Measurements from ENCODE around the gene CCSER2.
"Not testable (repeated sequence)": the region's sequence is repeated elsewhere in the genome, so short reads cannot be mapped to it uniquely, and the experiment has no call there.

The CCSER2 gene

DNA sequence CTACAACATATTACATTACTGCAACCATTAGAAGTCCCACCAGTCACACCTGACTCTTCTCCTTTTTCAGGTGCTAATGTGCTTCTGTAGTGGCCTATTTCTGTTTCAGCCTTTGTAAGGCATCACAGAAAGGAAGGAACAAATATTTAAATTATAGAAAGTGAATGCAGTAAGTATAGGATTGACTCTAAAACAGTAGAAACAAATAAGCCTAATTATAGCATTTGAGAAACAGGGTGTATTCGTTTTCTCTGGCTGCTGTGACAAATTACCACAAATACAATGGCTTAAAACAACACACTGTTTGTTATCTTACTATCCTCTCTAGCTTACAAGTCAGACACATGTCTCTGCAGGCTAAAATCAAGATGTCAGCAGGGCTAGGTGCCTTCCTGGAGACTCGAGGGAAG, 69.4 kb downstream of the CCSER2 start:
- DNase-seq, result no peak

GRCh38 chr10:84398696-84399095, 70.3 kb downstream of the CCSER2 start:
- DNase-seq, result no peak

- DNase-seq, result no peak
Observed at GRCh38 chr10:84401854-84402611, 73.6 kb downstream of the CCSER2 start.

DNA sequence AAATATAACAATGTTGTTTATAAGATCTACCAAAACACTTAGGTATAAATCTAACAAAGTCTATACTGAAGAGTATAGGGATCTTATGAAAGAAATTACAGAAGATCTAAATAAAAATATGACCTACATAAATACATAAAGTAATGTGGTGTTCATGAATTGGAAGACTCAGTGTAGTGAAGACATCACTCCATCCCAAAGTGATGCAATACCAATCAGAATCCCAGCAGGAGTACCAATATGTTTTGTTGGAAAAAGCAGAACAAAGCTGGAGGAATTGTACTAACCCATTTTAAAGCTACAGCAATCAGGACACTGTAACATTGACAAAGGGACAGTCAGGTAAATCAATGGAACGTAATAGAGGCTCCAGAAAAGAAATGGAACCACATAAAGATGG, 76.4 kb downstream of the CCSER2 start:
- DNase-seq, result no peak

DNA sequence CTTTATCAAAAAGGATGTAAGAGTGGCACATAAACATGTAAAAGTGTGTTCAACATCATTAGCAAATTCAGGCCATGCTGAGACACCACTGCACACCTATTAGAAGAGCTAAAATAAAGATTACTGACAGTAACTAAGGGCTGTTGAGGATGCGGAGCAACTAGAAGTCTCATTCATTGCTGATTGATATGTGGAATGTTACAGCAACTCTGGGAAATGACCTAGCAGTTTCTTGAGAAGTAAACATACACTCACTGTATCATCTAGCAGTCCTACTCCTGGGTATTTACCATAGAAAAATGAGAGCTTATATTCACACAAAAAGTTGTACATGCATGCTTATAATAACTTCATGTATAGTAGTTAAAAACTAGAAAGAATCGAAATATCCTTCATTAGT, 77.3 kb downstream of the CCSER2 start:
- DNase-seq, result no peak

- no peak for DNase-seq
Observed at GRCh38 chr10:84406561-84406960, 78.2 kb downstream of the CCSER2 start.

GRCh38 chr10:84407388-84408049, 79.1 kb downstream of the CCSER2 start:
- DNase-seq, result no peak

- no peak for DNase-seq
Observed at GRCh38 chr10:84412482-84412881, 84.1 kb downstream of the CCSER2 start.

- DNase-seq, result not testable (repeated sequence)
Observed at GRCh38 chr10:84414110-84414509, 85.7 kb downstream of the CCSER2 start.

- DNase-seq, result no peak
Observed at GRCh38 chr10:84415539-84416244, 87.3 kb downstream of the CCSER2 start.

DNA sequence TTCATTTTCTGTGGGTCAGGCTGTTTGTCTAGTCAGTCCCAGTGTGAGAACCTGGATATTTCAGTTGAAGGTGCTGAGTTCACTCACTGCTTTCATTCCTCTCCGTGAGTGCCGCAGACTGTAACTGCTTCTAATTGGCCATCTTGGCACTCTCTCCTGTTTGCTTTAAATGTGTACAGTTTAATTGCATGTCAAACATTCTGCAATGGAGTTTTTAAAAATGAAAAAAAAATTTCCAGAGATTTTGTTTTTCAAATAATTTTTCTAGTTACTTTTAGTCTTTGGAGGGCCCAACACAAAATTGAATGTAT, 87.8 kb downstream of the CCSER2 start:
- no peak for DNase-seq

- DNase-seq, result no peak
Observed at GRCh38 chr10:84423719-84424118, 95.3 kb downstream of the CCSER2 start.

DNA sequence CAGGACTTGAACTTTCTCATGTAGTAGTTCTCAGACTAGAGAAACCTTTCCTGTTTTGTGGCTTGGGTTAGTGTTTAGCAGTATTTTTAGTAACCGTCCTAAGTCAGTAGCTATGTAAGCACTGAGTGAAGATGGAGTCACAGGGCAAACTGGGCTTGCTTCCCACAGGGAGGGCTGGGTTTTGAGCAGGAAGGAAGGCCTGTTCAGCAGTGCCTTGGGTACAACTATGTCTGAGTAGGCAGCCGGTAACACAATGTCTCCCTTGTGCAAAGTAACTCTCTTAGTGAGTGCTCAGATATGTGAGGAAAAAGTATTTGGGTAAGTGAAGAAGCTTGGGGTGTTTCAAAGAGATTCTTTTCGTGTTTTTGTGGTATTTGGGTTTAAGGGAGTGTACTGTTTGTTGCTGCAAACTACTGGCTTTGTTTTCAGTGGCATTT, 96.4 kb downstream of the CCSER2 start:
- DNase-seq, result peak in 1 of 2 donors; percentile 10

- DNase-seq, result no peak
Observed at GRCh38 chr10:84427903-84428650, 99.7 kb downstream of the CCSER2 start.

- DNase-seq, result no peak
Observed at GRCh38 chr10:84428711-84429110, 100.3 kb downstream of the CCSER2 start.

DNA sequence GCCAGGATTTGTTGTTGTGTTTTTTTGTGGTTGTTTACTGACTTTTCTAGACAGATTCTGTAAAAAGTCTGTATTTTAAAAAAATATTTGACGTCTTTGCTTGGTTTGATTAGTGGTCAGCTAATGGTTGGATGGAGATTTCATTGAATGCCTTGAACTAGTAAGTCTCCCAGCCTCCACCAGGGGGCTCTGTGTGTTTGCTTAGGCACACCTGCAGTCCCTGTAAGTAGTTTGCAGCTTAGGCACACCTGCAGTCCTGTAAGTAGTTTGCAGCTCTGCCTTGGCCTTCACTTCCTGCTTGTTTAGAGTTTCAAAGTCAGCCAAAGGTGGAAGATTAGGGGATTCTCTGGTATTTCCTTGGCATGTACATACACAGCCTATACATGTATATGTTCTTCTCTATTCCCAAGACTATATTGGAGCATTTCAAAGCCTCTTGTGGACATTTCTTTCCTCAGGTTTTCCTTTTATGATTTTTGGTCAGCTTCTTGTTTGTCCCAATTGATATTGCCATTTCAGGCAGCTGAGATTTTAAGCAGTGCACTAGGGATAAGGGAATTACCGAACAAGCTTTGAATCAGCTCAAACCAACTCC, 101.6 kb downstream of the CCSER2 start:
- DNase-seq, result peak; percentile 74 to 75

DNA sequence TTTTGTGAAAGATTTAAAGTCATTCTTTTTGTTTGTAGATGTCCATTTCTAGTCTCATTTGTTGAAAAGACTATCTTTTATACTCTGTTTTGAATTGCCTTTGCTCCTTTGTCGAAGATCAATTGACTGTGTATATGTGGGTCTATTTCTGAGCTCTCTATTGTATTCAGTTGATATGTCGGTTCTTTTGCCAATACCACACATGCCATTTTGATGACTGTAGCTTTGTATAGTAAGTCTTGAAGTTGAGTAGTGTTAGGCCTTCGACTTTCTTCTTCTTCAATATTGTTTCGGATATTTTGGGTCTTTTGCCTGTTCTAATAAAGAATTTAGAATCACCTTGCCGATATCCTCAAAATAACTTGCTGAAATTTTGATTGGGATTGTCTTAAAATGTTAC, 104.5 kb downstream of the CCSER2 start:
- DNase-seq, result no peak

DNA sequence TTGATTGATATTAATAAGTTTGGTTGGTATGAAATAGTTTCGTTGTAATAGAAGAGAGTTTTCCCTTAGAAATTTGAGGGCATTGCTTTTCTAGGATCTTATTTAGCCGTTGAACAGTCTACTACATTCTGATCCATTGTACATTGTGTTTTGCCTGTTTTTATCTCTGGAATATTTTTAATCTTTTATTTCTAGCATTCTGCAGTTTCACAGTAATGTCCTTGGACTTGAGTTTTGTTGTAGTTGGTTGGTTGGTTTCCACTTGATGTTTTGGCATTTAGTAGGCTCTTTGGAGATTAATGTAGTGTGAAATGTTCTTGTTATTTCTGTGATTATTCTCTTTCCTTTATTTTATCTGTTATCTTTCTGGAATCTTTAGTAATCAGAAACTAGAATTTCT, 112.4 kb downstream of the CCSER2 start:
- DNase-seq, result no peak

DNA sequence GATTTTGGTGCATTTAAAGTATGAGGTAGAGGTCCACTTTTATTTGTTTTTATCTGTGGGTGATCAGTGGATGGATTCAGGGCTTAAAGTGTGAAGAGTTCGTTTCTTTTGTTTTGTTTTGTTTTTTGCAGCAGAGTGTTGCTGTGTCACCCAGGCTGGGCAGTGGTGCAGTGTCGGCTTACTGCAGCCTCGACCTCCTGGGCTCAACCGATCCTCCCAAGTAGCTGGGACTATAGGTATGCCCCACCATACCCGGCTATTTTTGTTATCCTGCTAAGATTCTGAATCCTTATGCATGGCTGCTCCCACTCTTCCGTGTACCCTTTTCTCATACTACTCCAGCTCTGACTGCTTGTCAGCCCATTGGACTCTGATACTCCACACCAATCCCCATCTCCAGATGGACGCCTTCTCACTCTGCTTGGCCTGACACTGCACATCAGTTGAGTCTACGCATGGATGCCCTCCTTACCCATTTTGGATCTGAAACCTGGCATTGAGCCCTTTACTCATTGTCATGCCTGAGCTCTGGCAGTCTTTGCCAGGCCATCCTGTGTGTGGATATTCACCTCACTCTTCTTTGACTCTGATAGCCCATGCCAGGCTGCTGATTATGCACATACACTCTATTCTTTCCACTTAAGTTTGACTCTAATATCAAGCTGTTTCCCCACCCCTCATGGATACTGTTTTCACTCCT, 119.5 kb downstream of the CCSER2 start:
- no peak for DNase-seq

- not testable (repeated sequence) for DNase-seq
Observed at GRCh38 chr10:84449351-84449750, 121.0 kb downstream of the CCSER2 start.

DNA sequence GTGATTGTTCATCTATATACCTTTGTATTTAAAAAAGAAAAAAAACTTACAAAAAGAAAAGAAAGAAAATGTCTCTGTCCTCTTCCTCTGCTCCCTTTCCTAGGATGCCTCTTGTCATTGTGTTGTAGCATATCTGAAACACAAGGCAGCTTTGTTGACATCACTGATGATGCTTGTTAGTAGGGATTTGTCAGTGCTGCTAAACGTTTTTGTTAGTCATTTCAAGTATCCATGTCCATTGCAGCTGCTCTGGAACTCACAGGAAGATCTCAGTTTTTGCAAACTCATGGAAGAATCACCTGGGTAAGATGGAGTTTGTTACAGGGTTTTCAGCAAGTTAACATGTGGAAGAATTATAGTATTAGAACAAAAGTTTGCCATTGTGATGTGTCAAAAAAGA, 123.6 kb downstream of the CCSER2 start:
- no peak for DNase-seq

DNA sequence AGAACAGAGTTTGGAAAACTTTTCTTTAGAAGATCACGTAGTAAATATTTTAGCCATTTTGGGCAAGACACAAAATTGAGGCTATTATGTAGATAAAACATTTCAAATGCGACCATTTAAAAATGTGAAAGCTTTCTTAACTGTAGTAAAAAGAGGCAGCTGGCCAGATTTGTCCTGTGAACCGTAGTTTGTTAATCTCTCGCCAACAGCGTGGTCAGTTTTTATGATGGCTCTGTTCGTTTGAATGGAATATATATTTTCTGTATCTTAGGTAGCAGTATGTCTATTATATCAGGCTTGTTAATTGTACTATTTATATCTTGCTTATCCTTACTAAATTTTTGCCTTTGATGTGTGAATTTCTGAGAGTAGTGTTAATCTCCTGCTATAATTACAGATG, 124.9 kb downstream of the CCSER2 start:
- no peak for DNase-seq
